C4-2B (cell line): ENCODE results near the gene FHAD1.

Experiments
- ZFX ChIP-seq: fragments of 450-650 bp; IDR thresholded peaks from 2 replicates; pipeline ENCODE4 v1.6.1; 2017
- TF ChIP-seq, protein P1 (sequence below): fragments of 450-650 bp; conservative IDR thresholded peaks from 2 replicates; pipeline ENCODE4 v1.5.1; 2017; ENCODE audit warnings: mild to moderate bottlenecking

GRCh38 chr1:15204931-15205330 is 42.1 kb upstream of the FHAD1 start:
- TF ChIP-seq, protein P1, sequence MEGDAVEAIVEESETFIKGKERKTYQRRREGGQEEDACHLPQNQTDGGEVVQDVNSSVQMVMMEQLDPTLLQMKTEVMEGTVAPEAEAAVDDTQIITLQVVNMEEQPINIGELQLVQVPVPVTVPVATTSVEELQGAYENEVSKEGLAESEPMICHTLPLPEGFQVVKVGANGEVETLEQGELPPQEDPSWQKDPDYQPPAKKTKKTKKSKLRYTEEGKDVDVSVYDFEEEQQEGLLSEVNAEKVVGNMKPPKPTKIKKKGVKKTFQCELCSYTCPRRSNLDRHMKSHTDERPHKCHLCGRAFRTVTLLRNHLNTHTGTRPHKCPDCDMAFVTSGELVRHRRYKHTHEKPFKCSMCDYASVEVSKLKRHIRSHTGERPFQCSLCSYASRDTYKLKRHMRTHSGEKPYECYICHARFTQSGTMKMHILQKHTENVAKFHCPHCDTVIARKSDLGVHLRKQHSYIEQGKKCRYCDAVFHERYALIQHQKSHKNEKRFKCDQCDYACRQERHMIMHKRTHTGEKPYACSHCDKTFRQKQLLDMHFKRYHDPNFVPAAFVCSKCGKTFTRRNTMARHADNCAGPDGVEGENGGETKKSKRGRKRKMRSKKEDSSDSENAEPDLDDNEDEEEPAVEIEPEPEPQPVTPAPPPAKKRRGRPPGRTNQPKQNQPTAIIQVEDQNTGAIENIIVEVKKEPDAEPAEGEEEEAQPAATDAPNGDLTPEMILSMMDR = no peak
- TF ChIP-seq ZFX = no peak
